CD4-positive, alpha-beta T cell treated with Interleukin-4 for 4 hours (primary cell): Measurements from ENCODE around the gene PIK3R1.

Experiments used
- DNase-seq: peaks from one replicate; pipeline ENCODE4 v3.0.0-alpha.2; 2020

Gene PIK3R1

DNA sequence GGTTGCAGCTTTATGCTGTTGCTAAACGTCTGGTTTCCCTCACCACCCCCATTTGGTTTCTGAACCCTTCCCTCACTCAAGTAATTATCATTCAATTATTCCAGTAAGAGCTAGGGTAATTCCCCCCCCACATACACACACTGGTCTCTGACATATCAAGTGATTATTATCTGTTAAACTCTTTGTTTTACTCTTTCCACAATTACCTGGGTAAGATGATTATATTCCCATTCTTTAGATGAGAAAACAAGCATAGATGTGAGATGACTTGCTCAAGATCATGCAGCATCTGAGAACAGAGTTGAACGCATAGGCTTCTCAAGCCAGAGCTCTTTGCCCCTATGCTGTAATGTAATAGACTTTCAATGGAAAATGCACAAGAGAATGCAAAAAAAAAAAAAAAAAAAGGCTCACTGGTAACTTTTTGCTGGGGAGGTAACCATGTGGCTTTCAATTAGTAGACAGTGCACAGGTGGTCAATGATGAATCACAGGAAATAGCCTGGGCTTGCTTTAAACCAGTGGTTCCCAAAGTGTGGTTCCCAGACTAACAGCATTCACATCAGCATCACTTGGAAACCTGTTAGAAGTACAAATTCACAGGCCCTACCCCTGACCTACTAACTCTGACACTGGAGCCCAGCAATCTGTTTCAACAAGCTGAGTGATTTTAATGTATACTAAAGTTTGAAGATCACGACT, 87.6 kb downstream of the PIK3R1 start:
- no peak for DNase-seq

GRCh38 chr5:68303754-68304420, 88.3 kb downstream of the PIK3R1 start:
- DNase-seq, result no peak

DNA sequence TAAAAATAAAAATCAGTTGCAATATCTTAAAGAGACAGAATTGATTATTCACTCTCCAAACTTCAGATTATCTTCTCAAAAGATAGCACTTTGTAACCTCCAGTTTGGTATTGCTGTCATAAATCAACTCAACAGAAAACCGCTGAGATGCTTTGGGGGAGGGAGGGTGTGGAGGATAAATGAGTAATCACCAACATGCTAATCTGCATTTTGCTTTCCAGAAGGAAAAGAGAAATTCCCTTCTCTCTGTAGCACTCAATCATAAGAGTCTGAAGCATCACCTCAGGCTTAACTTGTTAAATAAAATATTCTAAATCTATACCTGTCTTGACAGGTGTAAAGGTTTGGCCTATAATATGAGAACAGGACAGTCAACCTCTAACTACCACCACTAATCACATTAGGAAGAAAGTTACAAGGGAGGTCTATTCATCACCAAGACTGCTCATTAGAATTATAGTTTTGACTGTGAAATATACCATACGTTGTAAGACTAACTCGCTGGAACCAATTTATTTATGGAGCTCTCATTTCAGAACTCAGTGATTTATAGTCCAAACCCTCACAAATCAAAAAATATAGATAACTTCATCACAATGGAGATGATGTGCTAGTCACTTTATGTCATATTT, 89.0 kb downstream of the PIK3R1 start:
- no peak for DNase-seq

- no peak for DNase-seq
These were observed 89.8 kb downstream of the PIK3R1 start for GRCh38 chr5:68305223-68305870.

DNA sequence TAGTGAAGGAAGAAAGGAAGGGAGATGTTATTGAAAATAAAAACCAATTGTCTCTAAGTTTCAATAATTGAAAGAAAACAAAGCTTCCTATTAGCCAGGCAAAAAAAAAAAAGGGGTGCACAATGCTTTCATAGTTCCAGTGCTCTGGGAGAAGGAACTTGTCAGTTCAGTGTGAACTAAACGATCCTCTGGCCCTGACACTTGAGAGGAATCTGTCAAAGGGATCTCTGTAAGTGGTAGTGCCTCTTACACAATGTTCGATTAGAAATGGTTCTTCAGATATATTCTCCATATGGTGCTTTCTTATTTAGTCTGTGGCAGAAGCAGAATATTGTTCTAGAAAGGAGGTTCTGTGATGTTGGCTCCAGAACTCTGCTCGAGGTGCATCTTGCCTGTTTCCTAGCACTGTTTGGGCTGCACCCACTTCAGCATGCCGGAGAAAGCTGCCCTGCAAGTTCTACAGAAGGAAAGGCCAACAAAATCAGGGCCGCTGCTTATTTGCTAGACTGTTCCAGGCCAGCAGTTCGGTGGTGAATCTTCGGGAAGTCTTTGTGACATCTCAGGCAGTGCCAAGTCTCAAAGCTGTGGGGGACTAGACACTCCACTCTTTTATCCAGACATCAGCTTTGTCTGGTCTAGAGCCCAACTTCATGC, 90.9 kb downstream of the PIK3R1 start:
- DNase-seq, result no peak

GRCh38 chr5:68313336-68313735, 97.8 kb downstream of the PIK3R1 start:
- DNase-seq, result no peak

- DNase-seq, result no peak
These were observed 98.9 kb downstream of the PIK3R1 start for GRCh38 chr5:68314465-68314864.

- DNase-seq, result peak; percentile 38
These were observed 100.2 kb downstream of the PIK3R1 start for GRCh38 chr5:68315679-68316271.

GRCh38 chr5:68316469-68316868, 100.9 kb downstream of the PIK3R1 start:
- DNase-seq, result no peak

DNA sequence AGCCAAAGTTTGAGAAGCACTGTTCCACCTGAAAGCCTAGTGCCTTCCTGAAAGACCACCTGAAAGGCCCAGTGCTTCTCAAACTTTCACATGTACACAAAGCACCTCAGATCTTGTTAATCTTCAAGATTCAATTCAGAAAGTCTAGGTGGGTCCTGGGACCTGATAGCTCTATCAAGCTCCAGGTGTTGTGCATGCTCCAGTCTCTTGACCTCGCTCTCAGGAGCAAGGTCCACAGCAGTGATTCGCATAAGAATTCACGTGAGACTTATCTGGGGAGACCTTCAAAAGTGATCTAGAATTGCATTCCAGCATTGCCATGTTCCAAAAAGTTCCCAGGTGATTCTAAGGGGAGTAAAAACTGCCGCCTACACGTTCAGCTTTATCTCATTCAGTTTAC, 102.1 kb downstream of the PIK3R1 start:
- no peak for DNase-seq

DNA sequence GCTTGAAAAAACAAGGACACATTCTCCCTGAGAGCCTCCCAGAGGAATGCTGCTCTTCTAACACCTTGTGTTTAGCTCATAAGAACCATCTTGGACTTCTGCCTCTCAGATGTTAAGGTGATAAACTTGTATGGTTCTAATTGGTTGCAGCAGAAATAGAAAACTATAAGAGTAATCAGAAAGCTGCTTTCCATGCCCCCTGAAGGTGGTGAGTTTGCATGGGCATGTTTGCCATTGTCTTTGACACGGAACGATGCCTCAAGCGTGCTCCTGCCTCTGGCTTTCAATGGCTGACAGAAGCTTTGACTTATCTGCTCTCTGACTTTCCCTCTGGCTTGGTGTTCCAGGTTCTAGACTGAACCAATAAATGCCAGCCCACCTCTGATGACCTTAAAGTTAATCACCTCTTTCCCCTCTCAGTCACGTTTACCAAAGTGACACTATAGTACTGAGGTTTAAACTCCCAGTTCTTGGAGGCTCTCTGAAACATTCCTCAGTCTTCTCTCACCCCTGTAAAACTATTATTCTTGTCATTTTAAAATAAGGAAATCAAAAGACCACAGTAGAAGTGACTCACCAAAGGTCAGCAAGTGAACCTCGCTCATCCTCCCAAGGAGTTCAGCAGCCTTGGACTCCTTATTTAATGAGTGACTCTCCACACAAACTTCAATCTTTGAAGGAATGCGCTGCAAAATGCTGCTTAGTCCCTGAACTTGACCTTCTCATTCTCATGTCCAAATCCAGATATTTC, 103.6 kb downstream of the PIK3R1 start:
- DNase-seq, result no peak

- no peak for DNase-seq
These were observed 104.3 kb downstream of the PIK3R1 start for GRCh38 chr5:68319706-68320412.

DNA sequence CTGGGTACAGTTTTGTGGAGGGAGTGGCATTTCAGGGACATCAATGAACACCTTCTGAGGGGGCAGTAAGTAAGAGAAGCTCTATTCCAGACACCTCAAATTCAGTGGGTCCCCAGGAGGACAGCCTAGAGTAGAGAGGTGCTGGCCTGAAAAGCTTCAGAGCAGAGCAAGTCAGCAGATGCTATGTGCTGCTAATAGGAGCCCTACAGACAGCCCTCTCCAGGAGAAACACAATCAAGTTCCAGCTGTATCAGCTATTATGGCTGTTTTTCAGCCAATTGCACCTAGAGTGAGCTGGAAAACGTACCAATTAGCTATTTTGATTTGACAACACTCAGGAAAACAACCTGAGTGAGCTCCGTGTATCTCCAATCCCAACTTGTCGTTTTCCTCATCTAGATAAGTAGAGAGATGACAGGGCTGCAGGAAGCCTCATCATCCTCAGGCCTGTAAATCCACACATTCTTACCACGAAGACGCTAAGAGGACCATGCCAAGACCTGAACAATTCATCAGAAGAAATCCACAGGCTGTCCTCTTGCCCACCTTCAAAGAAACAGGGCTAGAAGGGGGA, 104.9 kb downstream of the PIK3R1 start:
- DNase-seq, result no peak

DNA sequence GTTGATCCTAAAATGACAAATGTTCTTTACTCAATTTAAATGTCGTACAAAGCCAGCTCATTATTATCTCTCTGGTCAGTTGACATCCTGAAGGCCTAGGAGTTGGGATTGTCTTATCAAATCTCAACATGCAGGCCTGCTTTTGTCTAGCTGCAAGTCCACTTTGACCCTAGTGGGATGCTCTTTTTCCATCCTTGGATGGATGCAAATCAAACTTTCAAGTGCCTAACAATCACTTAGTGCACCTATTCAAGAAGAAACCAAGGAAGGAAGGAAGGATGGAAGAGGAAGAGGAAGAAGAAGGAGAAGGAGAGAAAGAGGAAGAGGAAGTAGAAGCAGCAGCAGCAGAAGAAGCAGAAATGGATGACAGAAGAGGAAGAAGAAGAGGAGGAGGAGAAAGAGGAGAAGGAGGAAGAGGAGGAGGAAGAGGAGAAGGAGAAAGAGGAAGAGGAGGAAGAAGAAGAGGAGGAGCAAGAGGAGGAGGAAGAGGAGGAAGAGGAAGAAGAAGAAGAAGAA, 109.6 kb downstream of the PIK3R1 start:
- DNase-seq, result no peak

GRCh38 chr5:68329554-68330255, 114.1 kb downstream of the PIK3R1 start:
- no peak for DNase-seq

GRCh38 chr5:68330574-68330973, 115.0 kb downstream of the PIK3R1 start:
- DNase-seq, result no peak

DNA sequence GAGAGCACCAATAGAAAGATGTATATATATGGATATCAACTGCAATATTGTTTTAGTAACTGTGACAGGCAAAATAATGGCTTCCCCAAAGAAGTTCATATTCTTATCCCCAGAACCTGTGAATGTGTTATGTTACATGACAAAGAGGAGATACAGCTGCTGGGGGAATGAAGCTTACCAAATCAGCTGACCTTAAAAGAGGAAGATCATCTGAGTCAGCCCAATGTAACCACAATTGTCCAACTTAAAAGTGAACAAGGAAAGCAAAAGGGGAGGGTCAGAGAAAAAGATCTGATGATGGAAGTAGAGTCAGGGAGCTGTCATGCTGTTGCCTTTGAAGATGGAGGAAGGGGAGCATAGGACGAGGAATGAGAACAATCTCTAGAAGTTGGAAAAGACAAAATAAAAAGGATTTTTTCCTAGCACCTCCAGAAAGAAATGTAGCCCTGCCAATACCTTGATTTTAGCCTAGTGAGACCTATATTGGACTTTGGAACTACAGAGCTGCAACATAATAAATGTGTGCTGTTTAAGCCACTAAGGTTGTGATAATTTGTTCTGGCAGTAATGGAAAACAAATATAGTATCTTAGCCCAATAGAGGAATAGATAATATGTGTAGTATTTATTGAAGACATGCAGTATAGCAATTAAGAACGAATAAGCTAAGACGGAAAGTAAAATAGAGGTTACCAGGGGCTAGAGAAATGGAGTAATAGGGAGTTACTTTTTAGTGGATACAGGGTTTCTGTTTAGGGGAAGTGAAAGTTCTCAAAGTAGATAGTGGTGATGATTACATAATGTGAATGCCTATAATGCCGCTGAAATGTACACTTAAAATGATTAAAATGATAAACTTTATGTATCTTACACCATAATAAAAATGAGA, 115.9 kb downstream of the PIK3R1 start:
- DNase-seq, result no peak

GRCh38 chr5:68332080-68332451, 116.5 kb downstream of the PIK3R1 start:
- no peak for DNase-seq

GRCh38 chr5:68332556-68332955, 117.0 kb downstream of the PIK3R1 start:
- DNase-seq, result no peak
